Karpas-422 (cell line): ENCODE data around the gene CHRNA1. TPM values are rescaled to one million over a fixed set of nuclear protein-coding genes. Genes with fewer than 3 reads are reported as not detected.

Experiments used
- DNase-seq: peaks from one replicate; pipeline ENCODE4 v3.0.0-alpha.2; 2015
- H2AFZ ChIP-seq: fragments of 200-600 bp; sonication (generic); 2 replicates; pipeline ENCODE4 v1.6.1; 2014; ENCODE audit warnings: antibody characterized with exemption, low read length, mixed read lengths
- H3K27ac ChIP-seq: fragments of 200-600 bp; sonication (generic); 2 replicates; pipeline ENCODE4 v1.5.1; 2014; ENCODE audit warnings: mild to moderate bottlenecking, low read length, moderate library complexity
- H3K27me3 ChIP-seq: fragments of 200-600 bp; sonication (generic); 2 replicates; pipeline ENCODE4 v1.6.1; 2014; ENCODE audit warnings: low read length, mixed read lengths
- H3K36me3 ChIP-seq: fragments of 200-600 bp; sonication (generic); 2 replicates; pipeline ENCODE4 v1.6.1; 2014; ENCODE audit warnings: low read length, mixed read lengths; ENCODE audit not compliant: insufficient read depth
- H3K4me1 ChIP-seq: fragments of 200-600 bp; sonication (generic); 2 replicates; pipeline ENCODE4 v1.6.1; 2014; ENCODE audit warnings: mild to moderate bottlenecking, low read length, mixed read lengths
- H3K4me2 ChIP-seq: fragments of 200-600 bp; sonication (generic); 2 replicates; pipeline ENCODE4 v1.6.1; 2014; ENCODE audit warnings: low read length, low read depth, mild to moderate bottlenecking; ENCODE audit not compliant: poor library complexity, severe bottlenecking
- H3K4me3 ChIP-seq: fragments of 200-600 bp; sonication (generic); 2 replicates; pipeline ENCODE4 v1.5.1; 2014; ENCODE audit warnings: mild to moderate bottlenecking, antibody characterized with exemption, low read length, mixed read lengths
- H3K79me2 ChIP-seq: fragments of 200-600 bp; sonication (generic); 2 replicates; pipeline ENCODE4 v1.6.1; 2014; ENCODE audit warnings: mild to moderate bottlenecking, low read length, mixed read lengths
- H3K9ac ChIP-seq: fragments of 200-600 bp; sonication (generic); 2 replicates; pipeline ENCODE4 v1.6.0; 2014; ENCODE audit warnings: low read length
- H3K9me2 ChIP-seq: fragments of 200-600 bp; sonication (generic), shearing (Covaris generic); replicated peaks from 2 replicates; pipeline ENCODE4 v1.6.0; 2014; ENCODE audit warnings: mild to moderate bottlenecking, low read length, moderate library complexity; ENCODE audit not compliant: insufficient read depth
- H3K9me3 ChIP-seq: fragments of 300-700, 200-600 bp; sonication (generic); 2 replicates; pipeline ENCODE4 v1.6.1; 2014; ENCODE audit warnings: low read length, mixed read lengths
- H4K20me1 ChIP-seq: fragments of 200-600 bp; sonication (generic); 2 replicates; pipeline ENCODE4 v1.6.1; 2014; ENCODE audit warnings: mild to moderate bottlenecking, antibody characterized with exemption, low read length, low read depth; ENCODE audit not compliant: insufficient read depth
- total RNA-seq: library from RNA; depleted of rRNA; stranded (reverse); fragments of >200 nt; shearing (Covaris generic); gene quantifications from 2 replicates; pipeline ENCODE4 v1.2.3, GENCODE V29; 2014; ENCODE audit warnings: low replicate concordance

The CHRNA1 gene
- total RNA-seq, 1 experiment from 2014 or later: not detected

- H3K4me2 ChIP-seq: no peak overlapping the region
- H3K4me1 ChIP-seq: no peaks in the 10 kb centered on the region
- DNase-seq: no peak
- H3K9ac ChIP-seq: no peak overlapping the region
- no peaks in the 10 kb centered on the region for H3K79me2 ChIP-seq
- no peak overlapping the region for H2AFZ ChIP-seq
- no peaks in the 10 kb centered on the region for H3K9me2 ChIP-seq
- H3K27ac ChIP-seq: no peak overlapping the region
- H3K9me3 ChIP-seq: no peaks in the 10 kb centered on the region
- H4K20me1 ChIP-seq: no peaks in the 10 kb centered on the region
- no peak overlapping the region for H3K4me3 ChIP-seq
- no peaks in the 10 kb centered on the region for H3K27me3 ChIP-seq
- H3K36me3 ChIP-seq: no peaks in the 10 kb centered on the region
Measured at GRCh38 chr2:174786066-174786725, 21.9 kb upstream of the CHRNA1 start.

- H2AFZ ChIP-seq: no peak overlapping the region
- H3K27me3 ChIP-seq: no peaks in the 10 kb centered on the region
Measured at GRCh38 chr2:174785481-174785880, 21.2 kb upstream of the CHRNA1 start.

GRCh38 chr2:174784909-174785308 lies 20.6 kb upstream of the CHRNA1 start:
- no peaks in the 10 kb centered on the region for H3K36me3 ChIP-seq
- H3K9ac ChIP-seq: no peak overlapping the region
- no peak overlapping the region for H3K4me3 ChIP-seq
- no peak overlapping the region for H3K4me2 ChIP-seq
- DNase-seq: no peak
- H4K20me1 ChIP-seq: no peaks in the 10 kb centered on the region
- H3K4me1 ChIP-seq: no peaks in the 10 kb centered on the region
- H2AFZ ChIP-seq: no peak overlapping the region
- no peak overlapping the region for H3K27ac ChIP-seq
- H3K9me3 ChIP-seq: no peaks in the 10 kb centered on the region
- no peaks in the 10 kb centered on the region for H3K79me2 ChIP-seq
- H3K9me2 ChIP-seq: no peaks in the 10 kb centered on the region
- H3K27me3 ChIP-seq: no peaks in the 10 kb centered on the region

More at GRCh38 chr2:174785481-174785880, 21.2 kb upstream of the CHRNA1 start:
- H3K9ac ChIP-seq: no peak overlapping the region
- no peaks in the 10 kb centered on the region for H3K79me2 ChIP-seq
- H4K20me1 ChIP-seq: no peaks in the 10 kb centered on the region
- no peaks in the 10 kb centered on the region for H3K36me3 ChIP-seq
- no peak for DNase-seq
- H3K9me3 ChIP-seq: no peaks in the 10 kb centered on the region
- H3K27ac ChIP-seq: no peak overlapping the region
- H3K4me1 ChIP-seq: no peaks in the 10 kb centered on the region
- no peak overlapping the region for H3K4me2 ChIP-seq
- H3K9me2 ChIP-seq: no peaks in the 10 kb centered on the region
- H3K4me3 ChIP-seq: no peak overlapping the region

- H3K27me3 ChIP-seq: no peaks in the 10 kb centered on the region
- H4K20me1 ChIP-seq: no peaks in the 10 kb centered on the region
- DNase-seq: no peak
- no peak overlapping the region for H3K27ac ChIP-seq
- H3K4me2 ChIP-seq: no peak overlapping the region
- no peaks in the 10 kb centered on the region for H3K36me3 ChIP-seq
- no peaks in the 10 kb centered on the region for H3K79me2 ChIP-seq
- H2AFZ ChIP-seq: no peak overlapping the region
- no peaks in the 10 kb centered on the region for H3K4me1 ChIP-seq
- H3K9ac ChIP-seq: no peak overlapping the region
- H3K9me2 ChIP-seq: no peaks in the 10 kb centered on the region
- no peaks in the 10 kb centered on the region for H3K9me3 ChIP-seq
- no peak overlapping the region for H3K4me3 ChIP-seq
Measured at GRCh38 chr2:174784316-174784715, 20.0 kb upstream of the CHRNA1 start.

- no peaks in the 10 kb centered on the region for H4K20me1 ChIP-seq
- no peak overlapping the region for H3K4me2 ChIP-seq
- H3K27me3 ChIP-seq: no peaks in the 10 kb centered on the region
- H3K79me2 ChIP-seq: no peaks in the 10 kb centered on the region
- H2AFZ ChIP-seq: no peak overlapping the region
- no peak overlapping the region for H3K4me3 ChIP-seq
- no peak overlapping the region for H3K27ac ChIP-seq
- H3K9me2 ChIP-seq: no peaks in the 10 kb centered on the region
- no peaks in the 10 kb centered on the region for H3K9me3 ChIP-seq
- H3K9ac ChIP-seq: no peak overlapping the region
- DNase-seq: no peak
- H3K4me1 ChIP-seq: no peaks in the 10 kb centered on the region
- H3K36me3 ChIP-seq: no peaks in the 10 kb centered on the region
Measured at GRCh38 chr2:174781996-174782395, 17.7 kb upstream of the CHRNA1 start.

- Histone ChIP-seq H3K4me1 (no peaks in the 10 kb centered on the region), H3K9me2 (no peaks in the 10 kb centered on the region), H2AFZ (no peak overlapping the region)
Measured at GRCh38 chr2:174781298-174781697, 17.0 kb upstream of the CHRNA1 start.

GRCh38 chr2:174780856-174781255 lies 16.6 kb upstream of the CHRNA1 start:
- H3K4me3 ChIP-seq: no peak overlapping the region
- no peaks in the 10 kb centered on the region for H3K27me3 ChIP-seq
- H2AFZ ChIP-seq: no peak overlapping the region
- H3K4me2 ChIP-seq: no peak overlapping the region
- no peak for DNase-seq
- H3K4me1 ChIP-seq: no peaks in the 10 kb centered on the region
- no peak overlapping the region for H3K27ac ChIP-seq
- no peaks in the 10 kb centered on the region for H4K20me1 ChIP-seq
- no peaks in the 10 kb centered on the region for H3K36me3 ChIP-seq
- H3K9ac ChIP-seq: no peak overlapping the region
- H3K9me3 ChIP-seq: no peaks in the 10 kb centered on the region
- no peaks in the 10 kb centered on the region for H3K9me2 ChIP-seq
- H3K79me2 ChIP-seq: no peaks in the 10 kb centered on the region

More at GRCh38 chr2:174781298-174781697, 17.0 kb upstream of the CHRNA1 start:
- no peaks in the 10 kb centered on the region for H4K20me1 ChIP-seq
- no peaks in the 10 kb centered on the region for H3K79me2 ChIP-seq
- H3K9me3 ChIP-seq: no peaks in the 10 kb centered on the region
- no peak for DNase-seq
- no peak overlapping the region for H3K4me3 ChIP-seq
- no peak overlapping the region for H3K27ac ChIP-seq
- H3K27me3 ChIP-seq: no peaks in the 10 kb centered on the region
- H3K4me2 ChIP-seq: no peak overlapping the region
- no peak overlapping the region for H3K9ac ChIP-seq
- no peaks in the 10 kb centered on the region for H3K36me3 ChIP-seq

- DNase-seq: no peak
- H3K9me2 ChIP-seq: no peaks in the 10 kb centered on the region
- H3K27me3 ChIP-seq: no peaks in the 10 kb centered on the region
- H3K4me1 ChIP-seq: no peaks in the 10 kb centered on the region
- no peak overlapping the region for H3K27ac ChIP-seq
- no peaks in the 10 kb centered on the region for H3K79me2 ChIP-seq
- H3K36me3 ChIP-seq: no peaks in the 10 kb centered on the region
- no peak overlapping the region for H3K4me3 ChIP-seq
- H3K4me2 ChIP-seq: no peak overlapping the region
- no peaks in the 10 kb centered on the region for H3K9me3 ChIP-seq
- H2AFZ ChIP-seq: no peak overlapping the region
- no peak overlapping the region for H3K9ac ChIP-seq
- H4K20me1 ChIP-seq: no peaks in the 10 kb centered on the region
Measured at GRCh38 chr2:174780191-174780840, 16.0 kb upstream of the CHRNA1 start.
